Activated gamma-delta T cell treated with anti-CD3 and anti-CD28 coated beads, Interleukin-2, amount 50 U/mL, for 16 hours (primary cell): ENCODE results near the gene PRKCA.
"Not testable (repeated sequence)": the region's sequence is repeated elsewhere in the genome, so short reads cannot be mapped to it uniquely, and the experiment has no call there.

ENCODE experiments used
- DNase-seq: peaks from one replicate; pipeline ENCODE4 v3.0.0-alpha.2; 2020; ENCODE audit warnings: low read depth

Gene PRKCA

GRCh38 chr17:66386498-66387351, 84.3 kb downstream of the PRKCA start:
- no peak for DNase-seq

- DNase-seq, result no peak
Measured at GRCh38 chr17:66387392-66387981, 85.1 kb downstream of the PRKCA start.

GRCh38 chr17:66392783-66393437, 90.5 kb downstream of the PRKCA start:
- no peak for DNase-seq

DNA sequence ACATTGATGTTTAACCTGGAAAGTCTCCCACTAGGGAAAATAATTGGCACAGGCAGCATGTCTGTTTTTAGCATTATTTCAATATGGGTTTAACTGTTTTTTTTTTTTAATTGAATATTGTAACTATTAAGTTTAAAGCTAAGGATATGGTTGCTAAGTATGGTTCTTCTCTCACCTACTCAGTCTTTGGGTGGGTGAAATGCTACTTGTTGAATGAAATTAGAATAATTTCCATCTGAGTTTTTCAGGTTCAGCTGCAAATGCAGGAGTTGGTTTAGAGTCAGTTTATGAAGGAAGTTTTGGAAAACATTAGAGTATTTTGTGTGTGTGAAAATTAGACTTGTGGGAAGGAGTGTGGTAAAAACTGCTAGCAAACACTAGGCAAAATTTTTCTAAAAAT, 93.5 kb downstream of the PRKCA start:
- DNase-seq, result no peak

DNA sequence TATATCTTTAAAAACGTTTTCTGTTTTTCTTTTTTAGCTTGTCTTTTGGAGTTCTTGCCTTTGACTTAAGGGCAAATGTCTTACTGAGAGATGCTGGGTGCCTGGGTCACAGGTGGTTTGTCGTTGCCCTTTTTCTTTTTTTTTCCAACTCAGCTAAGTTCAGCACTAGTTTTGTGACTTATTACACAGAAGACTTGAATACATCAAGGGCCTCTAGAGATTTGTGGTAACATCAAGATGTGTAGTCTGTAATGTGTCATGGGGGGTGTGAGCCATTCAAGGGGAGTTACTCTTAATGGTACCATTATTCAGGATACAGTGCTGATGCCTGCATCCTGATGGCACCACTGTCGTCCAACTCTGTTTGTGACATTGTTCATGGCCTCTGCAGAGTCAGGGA, 95.1 kb downstream of the PRKCA start:
- no peak for DNase-seq

GRCh38 chr17:66398059-66398458, 95.6 kb downstream of the PRKCA start:
- no peak for DNase-seq

DNA sequence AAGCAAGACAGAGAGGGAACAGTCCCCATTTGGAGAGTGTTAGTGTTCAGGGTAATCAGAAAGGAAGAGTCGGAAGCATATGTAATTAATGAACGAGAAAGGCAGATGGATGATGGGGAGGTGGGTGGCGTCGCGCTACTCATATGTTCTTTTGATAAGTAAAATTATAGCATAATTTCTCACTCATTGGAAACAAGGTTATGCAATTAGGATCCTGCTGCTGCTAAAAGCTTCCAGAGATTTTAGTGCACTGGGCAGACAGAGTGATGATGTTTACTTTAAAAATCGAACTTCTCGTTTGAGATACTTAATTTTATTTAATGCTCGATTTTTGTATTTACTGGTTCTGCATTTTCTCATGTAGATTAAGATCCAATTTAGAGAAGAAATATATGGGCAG, 96.2 kb downstream of the PRKCA start:
- no peak for DNase-seq

DNA sequence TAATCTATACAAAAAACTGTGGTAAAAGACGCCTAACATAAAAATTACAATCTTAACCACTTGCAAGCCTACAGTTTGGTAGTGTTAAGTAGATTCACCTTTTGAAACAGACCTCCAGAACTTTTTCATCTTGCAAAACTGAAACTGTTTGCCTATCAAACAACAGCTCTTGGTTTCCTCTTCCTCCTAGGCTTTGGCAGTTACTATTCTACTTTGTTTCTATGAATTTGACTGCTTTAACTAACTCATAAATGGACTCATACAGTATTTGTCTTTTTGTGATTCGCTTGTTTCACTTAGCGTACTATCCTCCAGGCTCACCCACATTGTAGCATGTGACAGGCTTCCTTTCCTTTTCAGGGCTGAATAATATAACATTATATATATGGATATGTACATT, 97.0 kb downstream of the PRKCA start:
- no peak for DNase-seq

GRCh38 chr17:66400041-66400688, 97.8 kb downstream of the PRKCA start:
- not testable (repeated sequence) for DNase-seq

GRCh38 chr17:66400698-66401097, 98.3 kb downstream of the PRKCA start:
- DNase-seq, result no peak

GRCh38 chr17:66401364-66401763, 99.0 kb downstream of the PRKCA start:
- DNase-seq, result no peak

DNA sequence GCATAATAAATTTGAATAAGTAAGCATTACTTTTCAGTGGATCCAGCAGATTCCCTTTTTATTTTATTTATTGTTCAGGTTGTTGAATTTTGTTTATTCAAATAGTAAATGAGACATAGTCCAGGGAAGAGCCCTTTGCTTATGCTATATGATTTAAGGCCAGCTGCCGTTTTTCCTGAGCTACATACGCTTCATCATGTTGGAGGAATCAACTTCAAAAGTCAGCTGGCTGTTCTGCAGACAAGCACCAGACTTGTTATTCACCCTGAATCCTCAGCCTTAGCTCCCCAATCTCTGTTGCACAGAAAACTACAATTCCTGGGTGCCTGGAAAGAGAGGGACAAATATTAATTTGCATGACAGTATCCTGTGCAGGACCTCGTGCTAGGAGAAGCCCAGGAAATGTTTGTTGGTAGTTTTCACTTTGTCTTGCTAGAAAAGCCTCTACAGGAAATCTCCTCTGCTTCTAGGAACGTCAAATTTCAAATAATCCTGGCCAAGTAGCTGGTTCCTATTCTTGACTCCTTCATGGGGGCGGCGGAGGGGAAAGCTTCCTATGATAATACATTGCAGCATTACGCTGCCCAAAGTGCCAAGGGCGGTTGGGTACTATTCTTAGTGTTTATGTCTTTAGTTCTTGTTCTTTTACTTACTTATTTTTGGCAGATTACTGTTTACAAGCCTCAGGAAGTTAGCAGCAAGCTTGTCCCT, 101.6 kb downstream of the PRKCA start:
- DNase-seq, result no peak

DNA sequence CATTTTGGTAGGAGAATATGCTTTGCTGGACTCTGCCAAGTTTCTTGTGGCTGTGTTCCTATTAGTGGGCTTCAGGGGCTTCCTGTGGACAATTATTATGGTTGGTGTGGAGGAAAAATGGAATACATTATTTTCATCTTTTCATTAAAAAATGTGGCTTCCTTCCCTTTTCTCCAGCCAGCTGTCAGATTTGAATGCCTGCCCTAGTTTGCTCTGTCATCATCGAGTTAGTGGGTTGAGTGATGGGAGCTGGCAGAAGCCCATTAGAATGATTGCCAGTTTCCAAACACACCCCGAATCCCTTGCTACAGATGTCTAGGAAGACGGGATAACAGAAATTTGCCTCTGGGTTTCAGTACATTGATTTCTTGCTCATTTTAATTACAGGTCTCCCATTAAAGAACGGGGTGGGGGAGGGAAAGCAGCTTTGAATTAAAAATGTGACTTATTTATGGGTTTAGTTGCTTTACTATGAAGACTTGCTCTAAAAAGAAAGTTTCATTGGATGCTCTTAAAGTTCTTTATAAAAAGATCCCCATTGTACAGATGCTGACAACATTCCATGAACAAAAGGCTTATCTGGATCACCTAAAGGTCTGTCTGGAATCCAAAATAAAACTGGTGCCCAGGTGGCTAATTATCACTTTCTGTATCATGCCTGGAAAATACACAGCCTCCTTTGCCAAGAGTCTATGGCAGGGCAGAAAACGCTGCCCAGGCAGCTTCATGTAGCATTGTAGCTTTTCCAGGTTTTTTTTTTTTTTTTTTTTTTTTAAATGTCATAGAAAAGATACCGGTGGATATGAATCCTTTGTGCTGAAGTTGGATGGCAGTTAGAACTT, 103.6 kb downstream of the PRKCA start:
- no peak for DNase-seq

GRCh38 chr17:66406701-66407644, 104.6 kb downstream of the PRKCA start:
- DNase-seq, result no peak

DNA sequence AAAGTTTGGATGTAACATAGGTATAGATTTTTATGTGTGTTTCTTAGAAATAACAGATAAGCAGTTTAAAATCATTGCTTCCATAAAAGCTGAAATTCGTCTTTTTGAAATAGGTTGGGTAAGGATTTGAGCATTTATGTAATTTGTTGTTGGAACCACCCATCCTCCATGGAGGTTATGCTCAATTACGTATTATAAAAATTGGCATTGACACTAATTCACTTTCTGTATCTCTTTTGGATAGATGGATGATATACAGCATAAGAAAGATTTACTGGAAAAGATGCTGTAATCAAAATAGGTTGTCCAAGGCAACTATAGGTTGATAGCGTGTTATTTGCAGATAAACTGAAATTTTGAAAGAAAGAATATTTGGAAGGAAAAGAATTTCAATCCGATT, 105.5 kb downstream of the PRKCA start:
- DNase-seq, result no peak

- DNase-seq, result no peak
Measured at GRCh38 chr17:66411520-66411919, 109.1 kb downstream of the PRKCA start.

DNA sequence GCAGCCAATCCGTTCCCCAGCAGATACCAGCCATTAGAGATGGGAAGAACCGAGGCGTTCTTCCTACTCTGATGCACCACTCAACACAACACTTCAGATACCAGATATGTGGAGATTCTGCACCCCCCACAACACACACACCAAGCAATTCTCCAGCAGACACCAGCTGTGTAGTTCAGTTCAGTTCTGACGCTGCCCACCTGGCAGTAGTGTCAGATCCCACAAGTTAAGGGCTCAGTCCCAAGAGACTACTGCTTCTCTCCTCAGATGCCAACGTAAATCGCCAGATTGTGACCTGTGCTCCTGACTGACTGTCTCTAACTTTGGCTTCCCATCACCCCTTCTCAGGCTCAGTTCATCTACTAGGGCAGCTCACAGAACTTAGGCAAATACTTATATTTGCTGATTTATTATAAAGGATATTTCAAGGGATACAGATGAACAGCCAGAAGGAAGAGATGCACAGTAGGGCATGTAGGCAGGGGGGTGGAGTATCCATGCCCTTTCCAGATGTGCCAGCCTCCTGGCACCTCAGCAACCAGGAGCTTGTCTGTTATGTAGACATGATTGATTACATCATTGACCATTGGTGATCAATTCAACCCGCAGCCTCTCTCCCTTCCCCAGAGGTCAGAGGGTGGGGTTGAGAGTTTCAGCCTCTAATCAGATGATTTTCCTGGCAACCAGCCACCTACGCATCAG, 110.6 kb downstream of the PRKCA start:
- no peak for DNase-seq

- no peak for DNase-seq
Measured at GRCh38 chr17:66413559-66414520, 111.4 kb downstream of the PRKCA start.
